Activated CD4-positive, alpha-beta T cell treated with anti-CD3 and anti-CD28 coated beads, Interleukin-10, Interleukin-2, amounts not matched to agents 100 ng/mL and 50 ng/mL, durations not matched to agents 16 hours and 8 hours (primary cell): ENCODE measurements around the gene SYNM.

Experiments
- DNase-seq: peaks from one replicate; pipeline ENCODE4 v3.0.0-alpha.2; 2020

Gene SYNM

DNA sequence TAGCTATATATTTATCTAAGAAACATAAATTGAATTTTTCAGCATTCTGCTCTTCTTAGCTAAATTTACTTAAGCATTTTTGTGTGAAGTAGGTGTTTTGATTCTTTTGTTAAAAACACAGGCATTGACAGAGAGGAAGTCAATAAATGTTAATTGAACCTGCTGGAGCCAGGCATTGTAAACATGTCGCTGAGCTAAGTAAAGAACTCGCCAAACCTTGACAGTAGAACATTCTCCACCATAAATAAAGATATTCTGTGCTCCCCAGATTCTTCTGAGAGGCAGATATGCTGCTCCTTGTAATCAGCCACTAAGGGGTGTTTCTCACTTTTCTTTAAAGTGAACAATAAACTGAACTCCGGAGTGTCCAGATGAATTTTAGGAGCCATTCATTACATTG is 38.4 kb downstream of the SYNM start:
- no peak for DNase-seq

DNA sequence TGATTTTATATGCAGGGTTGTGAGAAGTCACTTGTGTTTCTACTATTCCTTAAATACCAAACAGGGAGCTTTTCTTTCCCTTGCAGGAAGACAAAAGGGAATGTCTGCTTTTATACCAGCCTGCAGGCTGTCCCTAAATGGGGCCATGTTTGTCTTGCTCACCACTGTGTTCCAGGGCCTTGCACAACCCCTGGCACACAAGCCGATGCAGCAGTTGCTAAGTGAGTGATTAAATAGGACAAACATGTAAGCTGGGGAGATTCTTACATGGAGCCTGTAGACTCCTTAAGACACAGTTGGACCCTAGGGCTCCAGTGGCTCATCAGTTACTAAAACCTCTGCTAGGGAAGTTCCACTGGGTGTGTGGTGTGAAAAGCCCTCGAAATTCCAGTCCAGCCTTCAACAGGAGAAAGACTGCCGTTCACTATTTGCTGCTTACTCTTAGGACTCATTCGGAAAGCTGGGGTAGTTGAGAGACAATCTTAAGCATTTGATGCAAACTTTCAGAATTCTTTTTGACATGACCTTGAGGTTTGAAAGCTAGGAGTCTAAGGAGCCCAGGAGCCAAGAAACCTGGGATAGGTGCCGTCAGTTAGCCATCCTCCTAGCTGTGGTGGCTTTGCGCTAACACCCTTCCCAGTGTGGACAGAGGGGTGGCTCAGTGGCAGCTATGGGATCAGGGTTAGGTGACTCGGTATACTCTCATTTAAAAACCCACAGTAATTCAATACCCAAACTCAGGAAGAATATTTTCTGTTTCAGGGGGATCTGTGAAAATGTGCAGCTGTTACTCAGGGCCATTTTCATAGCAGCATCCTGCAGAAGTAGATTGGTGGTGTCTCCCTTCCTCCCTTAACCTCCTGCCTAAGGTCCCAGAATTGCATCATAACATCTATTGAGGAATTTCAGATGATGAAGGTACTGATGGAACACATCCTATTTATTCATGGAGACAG is 39.1 kb downstream of the SYNM start:
- no peak for DNase-seq

DNA sequence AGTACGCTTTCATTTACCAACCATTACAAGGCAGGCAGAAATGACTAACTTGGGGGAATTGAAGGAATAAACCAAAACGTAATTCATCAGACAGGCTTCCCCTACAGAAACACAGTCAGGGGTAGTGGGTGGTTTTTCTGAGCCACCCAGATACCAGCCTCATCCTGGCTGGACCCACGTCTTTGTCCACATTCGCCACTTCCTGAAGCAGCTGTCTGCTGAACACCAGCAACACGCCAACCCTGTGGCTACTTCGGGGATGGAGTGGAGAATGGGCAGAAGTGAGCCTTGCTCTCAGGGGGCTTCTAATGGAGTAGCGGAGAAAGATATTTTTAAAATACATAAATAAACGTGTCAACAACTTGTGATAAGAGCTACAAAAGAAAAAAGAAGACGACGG is 40.1 kb downstream of the SYNM start:
- no peak for DNase-seq

DNA sequence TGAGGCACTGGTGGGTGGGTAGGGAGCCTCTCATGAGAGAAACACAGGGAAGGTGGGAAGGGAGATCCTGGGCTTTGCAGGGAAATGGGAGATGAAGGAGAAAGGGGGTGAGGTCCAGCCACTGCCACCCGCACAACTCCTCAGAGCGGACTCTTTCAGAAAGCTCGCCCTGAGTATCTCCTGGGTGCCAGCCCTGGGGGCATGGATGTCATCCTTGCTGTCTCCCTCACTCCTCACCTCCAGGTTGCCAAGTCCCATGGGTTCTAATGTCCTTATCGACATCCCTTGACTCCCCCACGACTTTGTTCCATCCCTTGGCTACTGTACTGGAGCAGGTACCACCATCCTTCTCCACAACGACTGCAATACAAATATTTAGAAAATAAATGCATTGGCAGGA is 40.9 kb downstream of the SYNM start:
- no peak for DNase-seq

DNA sequence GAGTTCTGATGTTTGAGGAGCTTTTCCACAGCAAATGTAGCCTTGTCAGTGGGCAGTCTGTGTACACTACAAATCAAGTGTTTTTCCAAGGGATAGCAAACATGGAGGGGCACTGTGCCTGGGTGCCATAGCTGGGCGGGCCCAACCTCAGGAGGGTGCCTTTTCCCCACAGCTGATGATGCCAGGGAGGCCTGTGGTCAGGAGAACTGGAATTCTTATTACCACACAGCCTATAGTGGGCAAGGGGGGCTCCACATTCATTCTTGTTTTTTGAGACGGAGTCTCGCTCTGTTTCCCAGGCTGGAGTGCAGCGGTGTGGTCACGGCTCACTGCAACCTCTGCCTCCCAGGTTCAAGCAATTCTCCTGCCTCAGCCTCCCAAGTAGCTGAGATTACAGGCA is 41.8 kb downstream of the SYNM start:
- no peak for DNase-seq

DNA sequence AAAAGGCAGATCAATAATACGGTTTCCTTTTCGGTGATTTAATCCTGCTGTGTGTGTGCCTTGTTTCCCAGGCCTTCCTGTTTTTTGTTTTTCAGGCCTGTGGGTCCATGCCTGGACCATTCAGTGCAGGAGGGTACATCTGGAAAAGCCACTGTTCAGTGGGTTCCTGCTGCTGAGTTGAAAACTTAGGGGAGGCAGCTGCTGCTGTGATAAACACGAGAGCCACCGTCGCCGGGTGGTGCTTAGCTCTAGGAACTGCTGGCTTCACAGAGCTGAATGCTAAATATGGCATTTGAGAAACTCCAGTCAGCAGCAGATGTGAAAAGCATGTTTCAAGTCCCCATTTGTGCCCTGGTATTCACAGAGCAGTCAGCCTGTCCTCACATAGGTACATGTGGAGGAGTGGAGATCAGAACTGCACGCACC is 44.0 kb downstream of the SYNM start:
- no peak for DNase-seq

DNA sequence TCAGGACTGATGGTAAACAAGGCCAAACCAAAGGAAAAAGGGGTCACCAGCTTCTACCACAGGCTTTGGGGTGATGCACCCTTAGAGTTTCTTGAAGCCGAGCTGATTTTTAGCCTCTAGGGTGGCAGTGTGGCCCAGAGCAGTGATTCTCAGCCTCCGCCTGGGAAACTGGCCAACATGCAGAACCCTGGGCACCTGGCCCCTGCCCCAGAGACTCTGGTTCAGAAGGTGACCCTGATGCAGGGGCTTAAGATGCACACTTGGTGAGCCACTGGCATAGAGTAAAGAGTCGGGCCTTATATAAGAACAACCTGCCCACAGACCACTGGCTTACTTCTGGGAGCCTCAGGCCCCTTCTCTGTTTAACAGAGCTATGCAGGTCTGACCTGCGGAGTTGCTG is 44.5 kb downstream of the SYNM start:
- DNase-seq, result no peak

DNA sequence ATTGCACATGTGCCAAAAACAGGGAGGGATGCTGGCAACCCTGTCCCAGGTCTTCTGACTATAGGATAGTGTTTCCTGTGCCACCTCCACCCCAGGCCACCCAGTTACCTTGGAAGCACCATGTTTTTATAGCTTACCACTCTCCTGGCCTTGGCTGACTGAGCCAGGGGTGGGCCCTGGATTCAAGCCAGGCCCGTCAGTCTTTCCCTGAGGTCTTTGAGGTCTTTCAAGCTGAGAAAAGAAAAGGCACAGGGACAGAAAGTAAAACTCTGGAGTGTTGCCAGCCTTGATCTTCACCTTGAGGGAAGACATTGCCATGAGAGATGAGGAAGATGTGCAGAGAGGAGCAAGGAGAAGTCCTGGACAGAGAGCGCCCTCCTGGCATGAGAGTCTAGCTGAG is 46.3 kb downstream of the SYNM start:
- no peak for DNase-seq

DNA sequence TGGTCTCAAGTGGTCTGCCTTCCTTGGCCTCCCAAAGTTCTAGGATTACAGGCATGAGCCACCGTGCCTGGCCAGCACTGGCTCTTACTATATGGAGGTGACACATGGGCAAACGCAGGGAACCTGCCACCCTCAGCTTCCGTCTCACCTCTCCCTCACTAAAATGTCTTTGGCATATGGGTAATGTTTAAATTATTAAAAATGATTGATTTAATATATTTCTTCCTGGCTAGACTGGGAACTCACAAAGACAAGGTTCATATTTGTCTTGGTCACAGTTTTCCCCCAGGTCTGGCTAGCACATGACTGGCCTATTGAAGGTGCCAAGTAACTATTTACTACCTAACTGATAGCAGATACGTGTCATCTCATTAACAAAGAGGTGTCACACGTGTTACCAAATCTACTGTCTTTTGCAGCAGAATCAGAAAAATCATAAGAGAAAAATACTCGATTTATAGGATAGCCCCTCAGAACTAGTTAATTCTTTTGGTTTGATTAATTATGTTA is 48.2 kb downstream of the SYNM start:
- no peak for DNase-seq

DNA sequence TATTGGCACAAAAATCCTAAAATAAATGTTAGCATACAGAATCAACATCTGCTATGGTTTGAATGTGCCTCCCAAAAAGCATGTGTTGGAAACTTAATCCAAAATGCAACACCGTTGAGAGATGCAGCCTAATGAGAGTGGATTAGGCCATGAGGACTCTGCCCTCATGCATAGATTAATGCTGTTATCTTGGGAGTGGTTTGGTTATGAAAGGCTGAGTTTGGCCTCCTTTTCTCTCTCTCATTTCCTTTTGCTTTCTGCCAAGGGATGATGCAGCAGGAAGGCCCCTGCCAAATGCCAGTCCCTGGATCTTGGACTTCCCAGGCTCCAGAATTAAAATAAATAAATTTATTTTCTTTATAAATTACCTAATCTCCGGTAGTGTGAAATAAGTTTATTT is 49.4 kb downstream of the SYNM start:
- no peak for DNase-seq

DNA sequence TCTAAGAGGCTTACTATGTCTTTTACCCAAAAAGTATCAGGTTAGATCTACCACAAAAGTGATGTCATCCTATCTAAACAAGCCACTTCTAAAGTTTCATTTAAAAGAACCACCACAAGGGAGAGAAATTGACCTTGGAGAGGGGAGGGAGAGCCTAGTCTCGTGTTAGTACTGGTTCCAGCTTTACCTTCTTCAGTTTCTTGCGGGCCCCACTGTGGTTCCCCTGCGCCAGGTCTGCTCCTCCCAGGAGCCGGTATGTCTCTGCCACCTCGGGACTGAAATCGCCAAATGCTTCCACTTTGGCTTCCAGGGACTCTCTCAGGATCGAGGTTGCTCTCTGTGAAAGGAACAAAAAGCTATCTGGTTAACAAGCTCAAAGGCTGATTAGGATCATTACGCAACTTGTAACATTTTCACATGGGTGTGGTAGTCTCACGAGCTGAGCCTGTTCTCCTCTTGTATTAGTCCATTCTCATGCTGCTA is 51.1 kb downstream of the SYNM start:
- no peak for DNase-seq

DNA sequence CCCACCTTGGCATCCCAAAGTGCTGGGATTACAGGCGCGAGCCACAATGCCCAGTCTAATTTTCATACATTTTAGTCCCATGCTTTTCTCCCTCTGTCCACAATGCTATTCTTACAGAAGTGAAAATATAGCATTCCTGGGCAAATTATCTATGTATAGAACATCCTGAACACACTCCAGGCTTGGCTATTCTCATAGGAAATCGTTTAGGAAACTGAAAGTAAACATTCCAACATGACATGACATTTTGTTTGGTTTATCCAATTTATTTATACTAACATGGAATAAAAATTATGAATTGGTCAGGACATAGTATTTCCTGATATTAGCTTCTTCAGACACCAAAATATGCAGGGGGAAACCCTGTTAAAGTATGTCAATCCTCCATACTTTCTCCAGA is 52.6 kb downstream of the SYNM start:
- no peak for DNase-seq

DNA sequence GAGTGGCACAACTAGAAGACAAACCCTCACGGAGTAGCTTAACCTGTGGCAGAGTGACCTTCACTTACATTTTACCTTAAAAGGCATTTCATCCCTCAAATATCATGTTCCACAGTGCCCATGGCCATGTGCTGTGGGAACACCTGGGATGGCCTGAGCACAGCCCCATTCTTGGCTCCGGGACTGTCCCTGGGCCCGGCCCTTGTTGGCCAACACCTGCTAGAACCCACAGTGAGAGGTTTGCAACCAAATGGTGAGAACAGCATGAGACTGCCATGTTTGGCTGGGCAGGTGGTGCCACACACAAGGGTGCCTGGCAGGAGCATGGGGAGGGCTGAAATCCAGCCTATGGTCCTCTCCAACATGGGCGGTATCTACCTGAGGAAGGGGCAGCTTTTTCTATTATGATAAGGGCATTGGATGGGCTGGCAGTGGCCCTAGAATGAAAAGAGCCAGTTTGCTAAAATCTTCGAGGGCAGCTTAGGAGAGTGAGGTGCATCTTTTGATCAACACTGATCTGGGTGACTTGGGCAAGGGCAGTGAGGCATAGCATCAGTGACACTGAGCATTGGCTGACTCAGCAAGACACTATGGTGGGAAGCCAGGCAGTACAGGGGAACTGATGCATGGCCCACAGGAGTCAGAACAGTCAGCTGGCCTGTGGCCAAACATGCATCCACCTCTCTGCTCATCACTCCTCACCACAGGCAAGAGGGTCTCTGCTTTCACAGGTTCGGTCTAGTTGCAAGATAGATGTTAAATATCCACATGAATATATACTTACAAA is 53.9 kb downstream of the SYNM start:
- no peak for DNase-seq

DNA sequence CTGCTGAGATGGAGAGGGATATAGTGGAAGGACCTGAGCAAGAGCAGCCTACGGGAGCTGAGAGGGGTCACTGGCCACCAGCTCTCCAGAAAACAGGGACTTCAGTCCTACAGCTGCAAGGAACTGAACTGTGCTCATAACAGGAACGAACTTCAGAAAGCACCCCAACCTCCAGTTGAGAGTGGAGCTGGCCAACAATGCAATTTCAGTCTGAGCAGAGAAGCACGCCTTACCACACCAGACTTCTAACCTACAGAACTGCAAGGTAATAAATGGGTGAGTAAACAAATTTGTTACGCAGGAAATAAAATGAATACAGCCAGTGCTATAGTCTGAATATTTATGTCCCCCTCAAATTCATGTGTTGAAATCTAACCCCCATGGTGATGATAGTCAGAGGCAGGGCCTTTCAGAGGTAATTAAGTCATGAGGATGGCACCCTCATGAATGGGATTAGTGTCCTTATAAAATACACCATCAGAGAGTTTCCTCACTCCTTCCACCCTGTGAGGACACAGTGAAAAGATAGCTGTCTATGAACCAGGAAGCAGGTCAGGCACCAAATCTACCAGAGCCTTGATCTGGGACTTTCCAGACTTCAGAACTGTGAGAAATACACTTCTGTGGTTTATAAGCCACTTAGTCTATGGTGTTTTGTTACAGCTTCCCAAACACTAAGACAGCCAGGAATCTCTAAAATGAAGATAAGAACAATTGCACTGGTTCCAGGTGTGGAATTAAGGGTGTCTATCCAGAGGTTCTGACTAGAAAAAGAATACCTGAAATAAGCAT is 58.6 kb downstream of the SYNM start:
- DNase-seq, result peak; percentile 8

DNA sequence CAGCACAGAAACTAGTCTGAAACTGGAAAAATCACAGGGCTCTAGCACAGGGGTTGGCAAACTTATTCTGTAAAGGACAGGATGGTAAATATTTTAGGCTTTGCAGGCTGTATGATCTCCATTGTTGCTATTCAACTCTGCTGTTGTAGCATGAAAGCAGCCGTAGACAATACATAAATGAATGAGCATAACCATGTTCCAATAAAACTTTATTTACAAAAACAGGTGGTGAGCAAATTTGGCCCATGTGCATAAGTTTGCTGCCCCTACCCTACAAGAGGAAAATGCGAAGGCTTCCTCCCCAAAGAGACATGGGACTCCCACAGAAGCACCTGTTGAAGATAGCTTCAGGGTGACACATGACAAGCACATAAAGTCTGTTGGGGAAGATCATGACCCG is 59.2 kb downstream of the SYNM start:
- DNase-seq, result no peak

DNA sequence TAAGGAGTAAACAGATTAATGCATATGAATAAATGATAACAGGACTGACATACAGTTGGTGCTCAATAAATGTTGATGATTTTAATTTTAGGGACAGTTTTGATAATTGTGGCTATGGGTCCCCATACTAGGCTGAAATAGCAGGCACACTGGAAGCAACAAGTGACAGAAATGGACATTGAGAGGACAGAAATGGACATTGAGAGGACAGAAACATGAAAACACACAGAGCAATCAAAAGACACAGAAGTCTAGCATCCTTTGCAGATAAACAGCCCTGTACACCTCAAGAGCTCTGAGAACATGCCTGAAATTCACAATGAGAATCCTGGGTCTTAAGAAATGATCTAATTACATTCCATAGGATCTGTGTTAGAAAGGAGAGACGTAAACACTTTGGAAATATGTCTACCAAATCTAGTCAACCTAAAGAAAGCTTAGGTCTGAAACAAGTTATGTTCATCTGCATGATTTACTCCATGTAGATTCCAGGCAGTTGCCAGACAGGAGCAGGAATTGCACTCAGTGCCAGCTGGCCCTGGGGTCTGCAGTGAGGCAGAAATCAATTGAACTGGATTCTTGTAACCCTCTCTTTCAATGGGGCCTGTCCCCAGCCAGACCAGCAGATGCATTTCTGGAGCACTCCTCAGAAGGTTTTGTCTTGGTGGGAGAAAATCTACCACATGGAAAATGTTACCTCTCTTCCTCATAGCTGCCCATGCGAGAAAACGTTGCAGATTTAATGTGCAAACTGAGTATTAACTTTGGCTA is 60.3 kb downstream of the SYNM start:
- DNase-seq, result no peak

DNA sequence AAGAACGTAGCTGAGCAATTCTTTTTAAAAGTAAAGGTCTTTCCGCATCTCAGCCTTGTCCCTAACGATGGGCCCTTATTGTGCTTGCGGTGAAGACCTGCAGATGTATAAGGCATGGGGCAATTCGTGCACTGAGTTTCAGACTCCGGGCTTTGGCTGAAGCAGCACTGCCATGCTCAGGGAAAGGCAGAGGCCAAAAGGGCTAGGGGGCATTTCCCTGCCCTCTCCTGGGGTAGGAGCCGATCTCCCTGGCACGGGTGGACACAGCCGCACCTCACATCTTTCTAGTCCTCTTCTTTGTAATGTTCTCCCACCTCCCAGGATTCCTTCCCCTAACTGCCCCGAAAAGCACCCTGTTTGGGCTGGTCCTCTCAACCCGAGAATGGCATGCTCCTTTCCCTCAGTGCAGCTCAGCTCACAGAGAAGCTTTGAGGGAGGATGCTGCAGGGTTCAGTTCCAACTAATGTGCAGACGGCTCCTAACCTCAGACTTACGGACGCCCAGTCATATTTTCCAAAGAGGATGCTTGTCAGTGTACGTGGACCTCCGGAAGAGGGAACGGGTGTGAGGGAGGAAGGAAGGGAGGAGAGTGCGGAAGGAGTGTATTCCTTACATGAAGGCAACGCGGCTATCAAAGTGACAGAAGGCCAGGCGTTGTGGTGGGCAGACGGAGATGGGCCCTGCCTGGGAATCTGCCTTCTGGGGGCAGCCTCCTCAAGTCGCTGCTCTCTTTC is 61.2 kb downstream of the SYNM start:
- no peak for DNase-seq

DNA sequence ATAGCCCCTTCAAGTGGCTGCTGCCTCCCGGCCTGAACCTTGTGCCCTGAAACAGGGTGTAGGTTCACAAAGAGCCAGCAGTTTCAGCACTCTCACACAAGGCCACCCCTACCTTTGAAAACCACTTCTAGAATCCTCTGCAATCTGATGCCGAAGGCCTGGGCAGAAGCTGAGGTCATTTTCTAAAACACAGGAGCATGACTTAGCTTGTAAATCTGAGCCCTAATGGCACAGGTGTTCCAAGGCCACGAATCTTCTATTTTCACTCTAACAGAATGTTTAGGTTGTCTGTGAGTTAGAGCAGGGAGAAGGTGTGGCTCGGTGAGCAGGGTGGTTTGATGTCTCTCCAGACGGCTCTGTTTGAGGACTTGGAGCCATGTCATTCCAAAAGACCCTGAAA is 62.3 kb downstream of the SYNM start:
- no peak for DNase-seq

DNA sequence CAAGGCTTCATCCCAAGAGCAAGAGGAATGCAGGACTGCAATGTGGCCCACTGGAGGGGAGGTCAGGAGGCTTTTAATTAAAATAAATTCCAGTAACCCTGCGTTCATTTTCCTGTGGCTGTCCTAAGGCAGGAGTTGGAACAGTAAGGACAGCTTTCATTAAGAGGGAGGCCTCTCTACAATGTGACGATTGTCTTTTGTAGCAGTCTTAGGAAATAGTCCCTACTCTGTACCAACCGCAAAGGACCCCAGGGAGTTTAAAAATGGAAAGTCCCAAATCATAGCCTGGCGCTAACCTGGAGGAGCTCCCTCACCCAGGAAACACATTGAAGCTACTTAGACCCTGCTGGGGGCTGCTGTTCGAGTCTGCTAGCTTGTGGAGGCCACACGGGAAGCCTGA is 62.8 kb downstream of the SYNM start:
- no peak for DNase-seq

DNA sequence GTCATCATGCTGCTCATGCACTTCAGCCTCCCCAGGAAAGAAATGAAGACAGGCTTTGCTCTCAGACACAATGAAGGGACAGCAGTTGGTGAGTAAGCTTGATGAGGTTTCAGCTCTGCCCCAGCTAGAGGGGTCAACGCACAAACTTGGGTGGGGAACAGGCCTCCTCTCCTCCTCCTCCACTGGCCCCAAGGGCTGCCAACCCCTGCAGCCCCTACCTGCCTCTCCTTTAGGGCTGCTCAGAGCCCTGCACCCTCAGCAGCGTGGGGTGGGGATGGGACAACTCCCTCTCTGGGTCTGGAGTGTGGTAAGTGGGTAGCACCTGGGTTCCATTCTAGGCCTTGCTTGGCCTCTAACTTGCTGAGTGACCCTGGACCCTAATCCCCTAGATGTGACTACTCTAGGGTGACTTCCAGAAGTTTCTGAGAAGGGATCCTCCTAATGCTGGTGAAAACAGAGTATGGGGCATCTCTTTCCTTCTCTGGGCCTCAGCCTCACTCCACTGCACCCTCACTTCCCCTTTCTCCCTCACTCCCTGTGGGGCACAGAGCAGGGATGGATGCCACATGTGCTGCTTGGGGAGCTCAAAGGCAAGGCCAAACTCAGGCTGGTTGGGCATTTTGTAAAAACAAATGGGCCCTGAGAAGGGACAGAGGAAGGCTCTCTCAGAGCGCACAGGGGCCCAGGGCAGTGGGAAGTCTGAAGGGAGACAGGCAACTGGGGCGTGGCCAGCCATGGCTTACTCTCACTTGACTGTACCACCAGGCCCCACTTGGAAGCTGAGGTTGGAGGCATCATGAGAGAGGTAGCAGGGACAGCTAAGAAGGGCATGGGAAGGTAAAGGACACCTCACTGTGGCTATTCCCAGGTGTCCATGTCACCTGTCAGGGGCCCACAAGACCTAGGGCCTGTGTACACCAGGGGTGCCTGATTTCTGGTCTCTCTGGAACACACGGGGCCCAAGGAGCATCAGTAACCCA is 64.0 kb downstream of the SYNM start:
- DNase-seq, result no peak
